DMS153 treated with DMSO at 0.1 percent for 48 hours (cell line): ENCODE results near the gene ZNF469.

Experiments
- DNase-seq: peaks from one replicate; lab custom pipeline; 2025; ENCODE audit not compliant: unreplicated experiment; lab: John Stamatoyannopoulos, UW

The ZNF469 gene

GRCh38 chr16:88376835-88377726, 5.7 kb upstream of the ZNF469 start:
- DNase-seq = no peak

GRCh38 chr16:88377961-88378360, 4.8 kb upstream of the ZNF469 start:
- DNase-seq = no peak

- DNase-seq = no peak
Measured at GRCh38 chr16:88378401-88378800, 4.4 kb upstream of the ZNF469 start.

GRCh38 chr16:88378836-88379693, 3.7 kb upstream of the ZNF469 start:
- DNase-seq = no peak

- no peak for DNase-seq
Measured at GRCh38 chr16:88379694-88380040, 3.1 kb upstream of the ZNF469 start.

GRCh38 chr16:88380099-88380498, 2.7 kb upstream of the ZNF469 start:
- DNase-seq = no peak

GRCh38 chr16:88380619-88381018, 2.1 kb upstream of the ZNF469 start:
- DNase-seq = no peak

- DNase-seq = no peak
Measured at GRCh38 chr16:88381820-88382451, 823 bp upstream of the ZNF469 start.

GRCh38 chr16:88383401-88384221, 852 bp downstream of the ZNF469 start:
- no peak for DNase-seq

- no peak for DNase-seq
Measured at GRCh38 chr16:88384222-88385111, 1.7 kb downstream of the ZNF469 start.

- no peak for DNase-seq
Measured at GRCh38 chr16:88385112-88385594, 2.4 kb downstream of the ZNF469 start.

GRCh38 chr16:88385831-88386815, 3.4 kb downstream of the ZNF469 start:
- DNase-seq = no peak

GRCh38 chr16:88387180-88387765, 4.5 kb downstream of the ZNF469 start:
- no peak for DNase-seq

- no peak for DNase-seq
Measured at GRCh38 chr16:88387941-88388627, 5.3 kb downstream of the ZNF469 start.

GRCh38 chr16:88389191-88389590, 6.4 kb downstream of the ZNF469 start:
- DNase-seq = no peak

GRCh38 chr16:88389621-88390160, 6.9 kb downstream of the ZNF469 start:
- DNase-seq = no peak

GRCh38 chr16:88390265-88390664, 7.5 kb downstream of the ZNF469 start:
- DNase-seq = no peak
